Fibroblast of skin of scalp (primary cell): Measurements from ENCODE around the gene YDJC. TPM values are rescaled to one million over a fixed set of nuclear protein-coding genes. Genes with fewer than 3 reads are reported as not detected.
"Not testable (repeated sequence)": the region's sequence is repeated elsewhere in the genome, so short reads cannot be mapped to it uniquely, and the experiment has no call there.

Experiments used
- DNase-seq: peaks from one replicate; pipeline ENCODE4 v3.0.0-alpha.2; 2013
- polyA plus RNA-seq, 2 experiments: library from polyadenylated mRNA; unstranded; fragments of 120-200 nt; gene quantifications; one replicate each; pipeline ENCODE4 v1.2.1, GENCODE V29; 2013; ENCODE audit not compliant: insufficient read length in 2 of 2

YDJC gene
- polyA plus RNA-seq (2013, experiment 1 of 2; ENCODE audit: insufficient read length) = 12.2 TPM
- polyA plus RNA-seq (2013, experiment 2 of 2; ENCODE audit: insufficient read length) = 14.1 TPM

DNA sequence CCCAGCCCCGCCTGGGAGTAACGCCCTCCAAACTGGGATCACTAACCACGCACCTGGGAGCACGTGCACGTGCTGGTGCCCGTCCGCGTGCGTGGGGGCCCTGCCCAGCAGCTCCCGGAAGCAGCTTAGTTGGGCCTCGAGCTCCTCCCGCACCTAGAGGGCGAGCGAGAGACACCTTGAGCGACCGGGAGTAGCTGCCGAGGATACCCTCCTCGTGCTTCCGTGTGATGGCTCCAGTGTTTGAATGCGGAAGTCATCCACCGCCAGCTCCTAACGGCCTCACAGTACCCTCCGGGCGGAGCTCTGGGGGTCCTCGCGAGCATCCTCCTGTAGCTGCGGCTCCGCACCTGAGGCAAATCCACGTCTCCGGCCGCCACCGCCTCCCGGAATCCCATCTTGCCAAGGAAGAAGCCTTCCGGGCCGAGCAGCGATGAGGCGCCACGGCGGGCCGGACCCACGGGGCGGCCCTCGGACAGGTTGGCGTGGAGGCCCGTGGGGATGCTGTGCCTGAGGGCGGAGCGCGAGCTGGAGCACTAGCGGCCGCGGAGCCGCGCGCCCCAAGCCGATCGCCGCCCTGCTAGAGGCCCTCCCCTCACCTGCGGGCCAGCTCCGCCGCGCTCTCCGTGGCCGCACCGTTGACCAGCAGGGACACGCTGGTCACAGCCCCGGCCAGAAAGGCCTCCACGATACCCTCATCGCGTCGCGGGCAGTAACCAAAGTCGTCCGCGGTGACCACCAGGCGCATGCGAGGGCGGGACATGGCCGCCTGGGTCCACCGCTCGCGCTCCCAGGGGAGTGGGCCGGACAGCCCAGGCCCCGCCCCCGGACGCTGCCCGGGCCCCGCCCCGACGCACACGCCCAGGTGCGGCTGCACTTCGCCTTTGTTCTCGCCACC, at the start of gene YDJC:
Gene YDJC, minus strand, starts transcription at position 768 of the 895 bp plus-strand sequence. Its CDS starts 8 bp downstream, at position 760.
- peak; percentile 91 for DNase-seq

GRCh38 chr22:21679383-21679782, 49.6 kb upstream of the YDJC start:
- no peak for DNase-seq

- not testable (repeated sequence) for DNase-seq
Measured at GRCh38 chr22:21678842-21679241, 49.0 kb upstream of the YDJC start.

DNA sequence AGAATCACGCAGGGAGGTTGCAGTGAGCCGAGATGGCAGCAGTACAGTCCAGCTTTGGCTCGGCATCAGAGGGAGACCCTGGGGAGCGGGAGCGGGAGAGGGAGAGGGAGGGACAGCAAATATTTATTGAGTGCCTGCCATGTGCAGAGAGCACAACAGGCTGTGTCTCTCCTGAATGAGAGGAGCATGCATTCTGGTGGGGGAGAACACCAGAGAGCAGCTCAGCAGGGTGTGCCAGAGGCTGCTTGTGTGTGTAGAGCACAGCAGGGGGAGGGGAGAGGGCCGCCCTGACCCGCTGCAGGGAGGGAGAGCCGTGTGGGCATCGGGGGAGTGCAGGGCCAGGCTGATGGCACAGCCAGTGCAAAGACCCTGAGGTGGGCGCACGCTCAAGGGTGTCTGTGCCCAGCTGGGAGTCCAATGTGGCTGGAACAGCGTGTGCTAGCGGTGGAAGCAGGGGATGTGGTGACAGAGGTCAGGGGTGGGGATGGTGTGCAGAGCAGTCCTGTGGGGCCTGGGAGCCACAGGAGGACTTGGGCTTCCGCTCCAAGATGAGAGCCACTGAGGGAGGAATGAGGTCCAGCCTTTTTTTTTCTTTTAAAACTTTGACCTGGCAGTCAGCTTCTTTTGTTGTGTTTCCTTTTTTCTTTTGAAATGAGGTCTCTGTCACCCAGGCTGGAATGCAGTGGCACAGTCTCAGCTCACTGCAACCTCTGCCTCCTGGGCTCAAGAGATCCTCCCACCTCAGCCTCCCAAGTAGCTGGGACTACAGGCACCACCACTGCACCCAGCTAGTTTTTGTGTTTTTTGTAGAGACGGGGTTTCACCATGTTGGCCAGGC, 48.0 kb upstream of the YDJC start:
- DNase-seq = no peak

- no peak for DNase-seq
Measured at GRCh38 chr22:21674638-21675245, 44.9 kb upstream of the YDJC start.

- DNase-seq = no peak
Measured at GRCh38 chr22:21673534-21674321, 43.9 kb upstream of the YDJC start.

DNA sequence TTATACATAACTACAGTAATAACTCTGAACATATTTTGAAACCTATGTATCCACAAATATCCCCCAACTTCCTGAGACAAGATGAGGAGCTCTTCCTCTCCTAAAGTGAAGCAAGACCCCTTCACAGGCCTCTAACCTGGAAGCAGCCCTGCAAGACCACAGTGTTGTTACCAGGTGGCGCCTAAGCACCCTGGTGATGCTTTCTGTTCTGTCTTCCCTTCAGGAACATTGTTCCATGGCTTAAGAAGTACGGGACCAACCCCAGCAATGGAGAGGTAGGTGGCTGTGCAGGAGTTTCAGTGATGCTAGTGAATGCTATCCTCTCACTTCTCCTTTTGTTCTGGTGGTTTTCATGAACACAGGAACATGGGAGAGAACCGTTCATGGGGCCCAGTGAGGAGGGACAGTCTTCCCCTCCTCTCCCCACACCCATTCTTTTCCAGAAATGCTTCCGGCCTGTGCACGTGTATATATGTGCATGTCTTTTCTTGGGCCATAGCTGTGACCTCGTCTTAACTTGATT, 42.3 kb upstream of the YDJC start:
- DNase-seq = no peak

- no peak for DNase-seq
Measured at GRCh38 chr22:21669026-21669425, 39.2 kb upstream of the YDJC start.

GRCh38 chr22:21666786-21667185, 37.0 kb upstream of the YDJC start:
- no peak for DNase-seq

- DNase-seq = no peak
Measured at GRCh38 chr22:21665047-21665851, 35.4 kb upstream of the YDJC start.

GRCh38 chr22:21663738-21664137, 33.9 kb upstream of the YDJC start:
- DNase-seq = no peak

- no peak for DNase-seq
Measured at GRCh38 chr22:21661991-21662390, 32.2 kb upstream of the YDJC start.

DNA sequence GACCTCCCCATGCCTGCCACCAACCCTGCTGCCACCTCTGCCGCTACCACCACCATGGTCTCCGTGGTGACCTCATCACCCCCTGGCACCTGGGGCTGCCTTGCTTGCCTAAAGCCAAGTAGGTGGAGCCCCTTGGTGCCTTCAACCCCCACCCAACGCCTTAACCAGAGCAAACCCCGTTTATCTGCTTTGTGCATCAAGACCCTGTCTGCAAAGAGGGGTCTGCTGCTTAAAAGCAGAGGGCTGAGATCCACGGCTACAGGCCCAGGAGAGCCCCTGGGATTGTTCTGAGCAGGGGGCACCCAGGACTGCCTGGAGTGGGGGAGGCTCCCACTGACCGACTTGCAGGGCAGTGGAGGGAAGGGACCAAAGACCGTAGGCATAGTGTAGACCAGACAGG, 31.1 kb upstream of the YDJC start:
- no peak for DNase-seq

DNA sequence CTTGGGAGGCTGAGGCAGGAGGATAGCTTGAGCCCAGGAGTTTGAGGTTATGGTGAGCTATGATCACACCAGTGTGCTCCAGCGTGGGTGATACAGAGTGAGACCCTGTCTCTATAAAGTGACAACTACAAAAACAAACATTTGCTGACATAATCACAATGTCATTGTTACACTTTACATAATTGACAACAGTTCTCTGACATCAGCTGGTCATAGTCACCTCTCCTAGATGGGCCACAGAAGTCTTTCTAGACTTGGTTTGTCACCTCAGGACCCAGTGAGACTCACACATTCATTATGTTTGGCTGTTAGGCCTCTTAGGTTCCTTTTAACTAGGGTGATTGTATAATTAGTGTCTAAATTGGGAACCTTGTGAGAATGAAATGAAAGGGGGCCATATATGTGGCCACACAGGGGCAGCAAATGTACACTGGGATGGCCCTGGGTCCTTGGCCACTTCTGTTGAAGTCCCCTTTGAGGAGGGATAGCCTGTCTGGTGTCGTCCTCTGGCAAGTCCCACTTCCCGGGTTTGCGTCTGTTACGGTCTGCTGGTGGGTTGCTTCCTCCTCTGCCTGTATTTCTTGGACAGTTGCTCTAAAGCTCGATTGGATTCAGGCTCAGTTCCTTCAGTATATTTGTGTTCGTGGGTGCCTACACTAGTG, 30.2 kb upstream of the YDJC start:
- DNase-seq = no peak

DNA sequence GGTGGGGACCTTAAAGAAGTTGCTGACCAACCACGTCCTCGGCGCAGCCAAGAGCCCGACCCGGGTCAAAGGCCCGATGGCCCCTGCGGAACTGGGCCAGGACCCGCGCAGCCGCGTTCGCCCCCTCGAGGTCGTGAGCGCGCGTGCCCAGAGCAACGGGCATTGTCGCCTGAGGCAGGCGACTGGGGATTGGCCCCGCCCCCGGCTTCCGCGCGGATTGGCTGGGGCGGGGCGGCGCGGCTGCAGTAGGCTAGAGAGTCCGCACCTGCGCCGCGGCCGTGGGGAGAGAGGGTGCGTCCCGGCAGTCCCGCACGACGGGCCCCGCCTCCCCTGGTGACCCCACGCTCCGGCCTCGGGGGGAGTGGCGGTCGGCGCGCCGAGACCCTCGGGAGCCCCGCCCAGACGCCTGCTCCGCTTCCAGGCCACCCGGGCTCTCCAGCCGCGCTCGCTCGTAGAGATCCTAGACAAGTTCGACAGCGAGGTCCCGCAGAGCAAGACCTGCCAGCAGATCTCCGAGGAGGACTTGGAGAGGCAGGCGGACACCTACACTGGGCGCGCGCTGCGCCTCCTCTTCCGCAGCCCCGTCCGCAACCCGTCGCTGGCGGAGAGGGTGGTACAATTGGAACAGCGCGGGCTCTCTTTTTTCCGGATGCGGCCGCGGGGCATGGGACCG, 27.7 kb upstream of the YDJC start:
- peak; percentile 50 for DNase-seq

GRCh38 chr22:21657020-21657359, 27.2 kb upstream of the YDJC start:
- DNase-seq = no peak

DNA sequence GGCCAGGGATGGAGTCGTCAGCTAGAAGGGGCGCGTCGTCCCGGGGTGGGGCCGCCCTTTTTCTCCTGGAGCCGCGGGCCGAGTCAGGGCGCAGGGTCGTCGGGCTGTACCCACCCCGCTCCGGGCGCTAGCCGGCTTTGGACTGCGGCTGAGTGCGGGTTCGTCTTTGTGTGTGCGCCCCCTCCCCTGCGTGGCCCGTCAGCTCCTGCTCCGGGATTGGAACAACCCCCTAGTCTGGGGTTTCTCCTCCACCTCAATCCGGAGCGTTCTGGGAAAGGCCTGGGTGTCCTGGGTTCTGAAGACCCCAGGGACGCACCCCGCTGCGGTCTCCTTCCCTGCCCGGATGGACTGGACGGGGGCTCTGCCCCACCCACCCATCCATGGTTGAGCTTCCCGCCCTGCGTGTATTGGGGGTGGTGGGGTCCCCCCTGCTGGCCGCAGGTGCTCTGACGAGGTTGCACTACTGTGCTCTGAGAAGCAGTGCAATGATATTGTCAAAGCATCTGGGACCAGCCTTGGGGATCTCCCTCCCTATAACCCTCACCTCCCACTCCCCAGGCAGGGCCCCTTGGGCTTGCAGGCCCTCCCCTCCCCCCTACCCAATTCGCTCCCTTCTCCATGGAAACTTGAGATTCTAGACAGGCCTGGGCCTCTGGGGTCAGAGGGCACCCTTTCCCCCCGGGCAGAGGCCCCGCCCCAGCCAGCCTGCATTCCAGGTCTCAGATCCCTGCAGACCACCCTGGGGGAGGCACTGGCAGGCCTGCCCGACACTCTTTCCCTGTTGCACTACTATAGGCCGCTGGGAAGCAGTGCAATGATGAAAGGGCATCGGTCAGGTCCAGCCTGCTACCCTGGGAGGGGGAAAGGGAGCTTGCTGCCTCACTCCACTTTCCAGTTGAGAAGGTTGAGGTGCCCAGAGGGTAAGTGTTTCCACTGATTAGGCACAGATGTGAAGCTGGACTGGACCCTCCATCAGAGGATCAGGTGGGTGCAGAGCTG, 23.0 kb upstream of the YDJC start:
- no peak for DNase-seq

DNA sequence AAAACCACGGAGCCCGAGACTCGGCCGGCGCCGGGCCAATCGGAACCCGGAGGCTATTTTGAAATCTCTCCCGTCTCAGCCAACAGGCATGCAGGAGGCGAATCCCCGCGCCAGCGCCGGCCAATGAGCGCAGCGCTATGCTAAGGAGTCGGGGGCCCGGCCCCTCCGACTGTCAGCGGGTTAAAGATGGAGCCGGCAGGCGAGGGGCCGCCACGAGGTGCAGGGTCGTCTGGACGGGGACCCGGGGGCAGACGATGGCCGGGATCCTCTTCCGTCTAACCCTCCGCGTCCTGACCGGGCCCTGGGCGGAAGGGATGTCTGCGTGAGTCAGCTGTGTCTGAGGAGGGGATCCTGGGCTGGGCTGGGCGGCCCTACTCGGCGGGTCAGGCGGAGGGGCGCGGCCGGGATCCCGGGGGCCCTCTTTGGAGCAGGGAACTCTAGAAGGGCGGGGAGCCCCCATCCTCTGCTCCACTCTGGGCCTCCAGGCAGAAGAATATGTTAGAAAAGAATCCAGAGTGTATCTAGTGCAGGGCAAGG, 22.3 kb upstream of the YDJC start:
- peak; percentile 89 for DNase-seq
